GM06990 (cell line): ENCODE measurements around the gene SLC2A13.

ENCODE experiments used
- DNase-seq: peaks from one replicate; pipeline ENCODE4 v3.0.0-alpha.2; 2011; ENCODE audit not compliant: insufficient read length; ENCODE audit errors: extremely low read depth
- H3K27me3 ChIP-seq: replicated peaks from 2 replicates; pipeline ENCODE4 v1.6.0; 2011; ENCODE audit warnings: low read length; ENCODE audit not compliant: control insufficient read depth, insufficient read depth
- H3K36me3 ChIP-seq: 2 replicates; pipeline ENCODE4 v1.5.1; 2011; ENCODE audit warnings: low read length; ENCODE audit not compliant: control insufficient read depth, insufficient read depth
- H3K4me3 ChIP-seq: replicated peaks from 2 replicates; pipeline ENCODE4 v1.5.1; 2011; ENCODE audit warnings: low read depth, mild to moderate bottlenecking, control low read depth, low read length
- CTCF ChIP-seq: IDR thresholded peaks from 2 replicates; pipeline ENCODE4 v1.5.1; 2011; ENCODE audit warnings: low read length, control low read depth, mild to moderate bottlenecking, inconsistent platforms; ENCODE audit not compliant: insufficient read depth, poor library complexity, severe bottlenecking

Gene SLC2A13

GRCh38 chr12:39990122-39991101 is 115.5 kb downstream of the SLC2A13 start:
- H3K27me3 ChIP-seq = no peaks in the 10 kb centered on the region; the same call in 1 of the 2 replicates
- H3K36me3 ChIP-seq = no peaks in the 10 kb centered on the region
- no peak for DNase-seq
- peak; percentile 88 for TF ChIP-seq CTCF
- no peak overlapping the region for H3K4me3 ChIP-seq

GRCh38 chr12:39989501-39989900 is 116.4 kb downstream of the SLC2A13 start:
- no peak for DNase-seq
- no peaks in the 10 kb centered on the region for H3K36me3 ChIP-seq
- H3K4me3 ChIP-seq = no peak overlapping the region
- H3K27me3 ChIP-seq = no peaks in the 10 kb centered on the region; the same call in 1 of the 2 replicates
- TF ChIP-seq CTCF = no peak

GRCh38 chr12:39988574-39988973 is 117.3 kb downstream of the SLC2A13 start:
- TF ChIP-seq CTCF = no peak
- Histone ChIP-seq H3K36me3 (no peaks in the 10 kb centered on the region), H3K27me3 (no peaks in the 10 kb centered on the region; the same call in 1 of the 2 replicates), H3K4me3 (no peak overlapping the region)
- no peak for DNase-seq

- TF ChIP-seq CTCF = no peak
- DNase-seq = no peak
- no peaks in the 10 kb centered on the region; the same call in 1 of the 2 replicates for H3K27me3 ChIP-seq
- H3K36me3 ChIP-seq = no peaks in the 10 kb centered on the region
- no peak overlapping the region for H3K4me3 ChIP-seq
Measured at GRCh38 chr12:39986674-39987073, 119.2 kb downstream of the SLC2A13 start.

GRCh38 chr12:39984670-39985069 is 121.2 kb downstream of the SLC2A13 start:
- Histone ChIP-seq H3K27me3 (no peaks in the 10 kb centered on the region; the same call in 1 of the 2 replicates), H3K4me3 (no peak overlapping the region), H3K36me3 (no peaks in the 10 kb centered on the region)
- DNase-seq = no peak
- TF ChIP-seq CTCF = no peak
